SH-SY5Y (cell line): Measurements from ENCODE around the gene CDC40.

Source experiments
- GATA2 ChIP-seq: IDR thresholded peaks from 2 replicates; pipeline ENCODE4 v1.6.1; 2011; ENCODE audit warnings: mild to moderate bottlenecking, low read depth, low read length
- GATA3 ChIP-seq: IDR thresholded peaks from 2 replicates; pipeline ENCODE4 v1.6.1; 2011; ENCODE audit warnings: low read depth, mild to moderate bottlenecking, low read length, moderate library complexity

DNA sequence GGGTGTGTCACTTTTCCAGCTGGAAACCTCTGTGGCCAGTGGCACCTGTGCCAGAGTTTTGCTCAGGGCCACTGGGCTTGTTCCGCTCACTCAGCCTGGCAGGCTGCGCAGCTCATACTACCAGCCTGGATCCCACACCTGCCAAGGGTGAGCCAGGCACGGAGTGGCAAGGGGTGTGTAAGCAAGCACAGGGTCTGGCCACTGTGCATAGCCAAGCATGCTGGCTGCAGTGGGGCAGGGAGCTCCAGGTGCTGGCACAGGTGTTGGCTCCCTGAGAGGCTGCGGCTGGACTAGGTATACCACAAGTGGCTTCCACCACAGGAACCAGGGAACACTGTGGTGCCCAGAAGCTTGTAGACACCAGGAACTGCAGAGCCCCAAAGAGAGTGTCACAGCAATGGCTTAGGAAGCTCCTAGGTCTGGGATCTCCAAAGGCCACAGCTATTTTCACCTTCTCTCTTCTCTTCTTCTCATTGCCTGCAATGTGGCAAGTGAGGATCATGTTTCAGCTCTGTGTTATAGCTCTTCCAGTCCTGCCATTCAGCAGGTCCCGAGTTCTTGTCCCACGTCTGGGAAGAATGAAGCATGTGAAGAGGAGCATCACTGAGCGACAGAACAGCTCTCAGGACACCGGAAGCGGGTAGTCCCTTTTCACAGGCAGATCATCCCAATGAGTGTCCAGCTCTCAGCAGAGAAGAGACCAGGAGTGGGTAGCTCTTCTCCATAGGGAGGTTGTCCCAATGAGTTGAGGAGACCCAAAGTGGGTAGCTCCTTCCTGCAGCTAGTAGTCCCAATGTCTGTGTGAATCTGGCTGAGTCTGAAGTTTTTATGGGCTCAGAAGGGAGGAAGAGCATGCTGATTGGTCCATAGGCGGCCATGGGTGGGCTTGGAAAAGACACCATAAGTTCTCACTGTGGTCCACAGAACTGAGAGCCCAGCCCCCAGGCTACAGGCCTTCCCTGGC lies 42.0 kb upstream of the CDC40 start:
- TF ChIP-seq GATA2 (no peak), GATA3 (no peak)
